ENCODE data around the gene TKFC. TPM values are rescaled to one million over a fixed set of nuclear protein-coding genes. Genes with fewer than 3 reads are reported as not detected.

Gene TKFC
- total RNA-seq, 1 donor from 2014 or later, result 32.1 TPM

- Histone ChIP-seq H3K4me3 (no peak overlapping the region), H3K27ac (no peak overlapping the region), H3K36me3 (peaks cover 77% of the 10 kb centered on the region), H3K27me3 (no peaks in the 10 kb centered on the region), H3K4me1 (peaks cover 18% of the 10 kb centered on the region), H3K9me3 (no peaks in the 10 kb centered on the region)
- intact Hi-C loops (cut with DNase I), result no loop called here
- ATAC-seq (no peak), DNase-seq (no peak)
- no peak for TF ChIP-seq CTCF (IDR thresholded peaks at IDR 0.05)
Measured at GRCh38 chr11:61327669-61328071, 5.4 kb upstream of the TKFC start.

GRCh38 chr11:61328351-61328750 lies 4.7 kb upstream of the TKFC start:
- H3K27me3 ChIP-seq, result no peaks in the 10 kb centered on the region
- peaks cover 70% of the 10 kb centered on the region for H3K36me3 ChIP-seq
- DNase-seq (no peak), ATAC-seq (no peak)
- peaks cover 18% of the 10 kb centered on the region for H3K4me1 ChIP-seq
- H3K4me3 ChIP-seq, result no peak overlapping the region
- no peaks in the 10 kb centered on the region for H3K9me3 ChIP-seq
- no peak overlapping the region for H3K27ac ChIP-seq
- no peak for TF ChIP-seq CTCF (IDR thresholded peaks at IDR 0.05)
- intact Hi-C loops (cut with DNase I), result no loop called here

- H3K4me3 ChIP-seq, result no peak overlapping the region
- no peak overlapping the region for H3K27ac ChIP-seq
- peaks cover 23% of the 10 kb centered on the region for H3K4me1 ChIP-seq
- intact Hi-C loops (cut with DNase I), result no loop called here
- ATAC-seq, result no peak
- TF ChIP-seq CTCF (IDR thresholded peaks at IDR 0.05), result no peak
- H3K36me3 ChIP-seq, result peaks cover 55% of the 10 kb centered on the region
- no peak for DNase-seq
- no peaks in the 10 kb centered on the region for H3K27me3 ChIP-seq
- no peaks in the 10 kb centered on the region for H3K9me3 ChIP-seq
Measured at GRCh38 chr11:61329871-61330270, 3.2 kb upstream of the TKFC start.

GRCh38 chr11:61331651-61332050 lies 1.4 kb upstream of the TKFC start:
- intact Hi-C loops (cut with DNase I), result no loop called here
- H3K4me1 ChIP-seq, result peaks cover 26% of the 10 kb centered on the region

GRCh38 chr11:61332281-61332796 lies 689 bp upstream of the TKFC start:
- DNase-seq, result no peak
- Histone ChIP-seq H3K27ac (peak overlapping the region; percentile 93), H3K4me3 (peak overlapping the region; percentile 97), H3K9me3 (no peaks in the 10 kb centered on the region), H3K36me3 (peaks cover 32% of the 10 kb centered on the region), H3K27me3 (no peaks in the 10 kb centered on the region), H3K4me1 (peaks cover 26% of the 10 kb centered on the region)
- no peak for TF ChIP-seq CTCF (IDR thresholded peaks at IDR 0.05)
- ATAC-seq, result peak; percentile 1
- intact Hi-C loops (cut with DNase I), result no loop called here

More at GRCh38 chr11:61331651-61332050, 1.4 kb upstream of the TKFC start:
- H3K4me3 ChIP-seq, result peak overlapping the region; percentile 97
- H3K9me3 ChIP-seq, result no peaks in the 10 kb centered on the region
- H3K27me3 ChIP-seq, result no peaks in the 10 kb centered on the region
- no peak overlapping the region for H3K27ac ChIP-seq
- TF ChIP-seq CTCF (IDR thresholded peaks at IDR 0.05), result no peak
- ATAC-seq (no peak), DNase-seq (no peak)
- peaks cover 39% of the 10 kb centered on the region for H3K36me3 ChIP-seq
